ENCODE measurements around the gene DOCK1.

GRCh38 chr10:126917375-126917774, 12.1 kb downstream of the DOCK1 start:
- TF ChIP-seq CTCF (conservative IDR thresholded peaks at IDR 0.05 in 1 of 2, IDR thresholded peaks at IDR 0.05 in 1 of 2; ENCODE audit: low read depth in 1 of 2, low read length in 2 of 2) (no peak), EZH2 (IDR thresholded peaks at IDR 0.05; ENCODE audit: low read length, missing control alignments) (no peak)

All from fibroblast of lung (primary cell).